Sigmoid colon (tissue), 7 donors: ENCODE measurements around the gene GIMAP7. TPM values are rescaled to one million over a fixed set of nuclear protein-coding genes. Genes with fewer than 3 reads are reported as not detected.

Experiments used
- DNase-seq: peaks from one replicate; pipeline ENCODE4 v3.0.0-alpha.2; 2019
- H3K27ac ChIP-seq, 4 donors: fragments of 200-600 bp; sonication (generic); one replicate each; pipeline ENCODE4 v1.5.1; 2016 to 2019; ENCODE audit warnings: mild to moderate bottlenecking in 1 of 4
- H3K27me3 ChIP-seq, 3 donors: fragments of 200-600 bp; sonication (generic); one replicate each; pipeline ENCODE4 v1.5.1; 2019; ENCODE audit warnings: mild to moderate bottlenecking in 1 of 3
- H3K36me3 ChIP-seq, 4 donors: fragments of 200-600 bp; sonication (generic); one replicate each; pipeline ENCODE4 v1.5.1; 2016 to 2019
- H3K4me1 ChIP-seq, 4 donors: fragments of 200-600 bp; sonication (generic); one replicate each; pipeline ENCODE4 v1.5.1; 2017 to 2019
- H3K4me3 ChIP-seq, 4 donors: fragments of 200-600 bp; sonication (generic); one replicate each; pipeline ENCODE4 v1.5.1; 2017 to 2019; ENCODE audit warnings: mild to moderate bottlenecking in 2 of 4, moderate library complexity in 1 of 4
- H3K9me3 ChIP-seq, 4 donors: fragments of 200-600 bp in 3 of 4; sonication (generic) in 3 of 4; one replicate each; pipeline versions ENCODE4 v1.5.1 to v1.6.1; 2013 to 2019
- CTCF ChIP-seq, 4 experiments: fragments of 450-650 bp in 3 of 4; fragments of 200-600 bp in 1 of 4; IDR thresholded peaks; one replicate each; pipeline ENCODE4 v1.5.1; 2016 to 2019; ENCODE audit warnings: antibody characterized with exemption in 4 of 4, mild to moderate bottlenecking in 3 of 4, moderate library complexity in 2 of 4
- EP300 ChIP-seq, 4 donors: sonication (generic); formaldehyde crosslinking; IDR thresholded peaks; one replicate each; pipeline ENCODE4 v1.6.1; 2017; ENCODE audit warnings: antibody characterized with exemption in 4 of 4
- POLR2A ChIP-seq, 2 donors: fragments of 450-650 bp; IDR thresholded peaks; one replicate each; pipeline ENCODE4 v1.6.1; 2016; ENCODE audit warnings: antibody characterized with exemption in 2 of 2, mild to moderate bottlenecking in 2 of 2, moderate library complexity in 2 of 2
- POLR2AphosphoS5 ChIP-seq, 4 donors: sonication (generic); formaldehyde crosslinking; IDR thresholded peaks; one replicate each; pipeline ENCODE4 v1.6.1; 2017; ENCODE audit warnings: antibody characterized with exemption in 4 of 4
- WGBS, 2 donors: extraction: QIAGEN DNeasy Blood & Tissue Kit; methylation state at CpG; one replicate each; pipeline ENCODE4 v1.1.7; 2013; 5-methylcytosine and 5-hydroxymethylcytosine counted together
- intact Hi-C: fragments of 100-400 bp; cut with DNase I; formaldehyde crosslinking; loops from one replicate; pipeline ENCODE4 v1.15.1; 2023
- polyA plus RNA-seq, 3 donors: library from polyadenylated mRNA; stranded (reverse); fragments of 200-250 nt; gene quantifications; one replicate each; pipeline ENCODE4 v1.2.3, GENCODE V29; 2013
- total RNA-seq, 4 donors: library from RNA; depleted of rRNA; stranded (reverse); fragments of >200 nt; gene quantifications; one replicate each; pipeline ENCODE4 v1.1.0, GENCODE V29; 2016
- donor health status: healthy with polysubstance abuse.
- donor health status: Bipolar disorder and iron deficiency.
- donor health status: healthy.

The GIMAP7 gene
- total and polyA plus RNA-seq, 7 donors, result 8.6 to 42.9 (median 12.6) TPM

- H3K27ac ChIP-seq, result no peak overlapping the region
These were observed 11.1 kb upstream of the GIMAP7 start for GRCh38 chr7:150503581-150503980.

GRCh38 chr7:150507947-150508602 is 6.6 kb upstream of the GIMAP7 start:
- TF ChIP-seq POLR2A (IDR thresholded peaks at IDR 0.05), result no peak
- TF ChIP-seq EP300 (IDR thresholded peaks at IDR 0.05), result no peak
- no peak for TF ChIP-seq CTCF (IDR thresholded peaks at IDR 0.05)
- no peak for TF ChIP-seq POLR2AphosphoS5 (IDR thresholded peaks at IDR 0.05)

More at GRCh38 chr7:150503581-150503980, 11.1 kb upstream of the GIMAP7 start:
- H3K36me3 ChIP-seq, result no peaks in the 10 kb centered on the region
- H3K9me3 ChIP-seq, result no peaks in the 10 kb centered on the region
- no peaks in the 10 kb centered on the region for H3K4me1 ChIP-seq
- intact Hi-C loops, result no loop called here
- TF ChIP-seq POLR2A (IDR thresholded peaks at IDR 0.05) (no peak), CTCF (IDR thresholded peaks at IDR 0.05) (no peak), EP300 (IDR thresholded peaks at IDR 0.05) (no peak), POLR2AphosphoS5 (IDR thresholded peaks at IDR 0.05) (no peak)
- no peak overlapping the region for H3K4me3 ChIP-seq
- DNase-seq, result no peak
- no peaks in the 10 kb centered on the region for H3K27me3 ChIP-seq
- WGBS, 2 donors, result 82 to 92% methylated on average over 3 of the region's 3 CpGs

GRCh38 chr7:150511048-150511447 is 3.6 kb upstream of the GIMAP7 start:
- no peak for DNase-seq
- TF ChIP-seq POLR2AphosphoS5 (IDR thresholded peaks at IDR 0.05) (no peak), POLR2A (IDR thresholded peaks at IDR 0.05) (no peak), EP300 (IDR thresholded peaks at IDR 0.05) (no peak), CTCF (IDR thresholded peaks at IDR 0.05) (no peak)
- no peaks in the 10 kb centered on the region for H3K27me3 ChIP-seq

More at GRCh38 chr7:150507947-150508602, 6.6 kb upstream of the GIMAP7 start:
- Histone ChIP-seq H3K36me3 (no peaks in the 10 kb centered on the region), H3K4me3 (no peak overlapping the region), H3K27ac (no peak overlapping the region), H3K4me1 (no peaks in the 10 kb centered on the region), H3K27me3 (no peaks in the 10 kb centered on the region), H3K9me3 (no peaks in the 10 kb centered on the region)
- DNase-seq, result no peak
- WGBS, 2 donors, result 82 to 84% methylated on average over 4 of the region's 4 CpGs
- intact Hi-C loops, result no loop called here

DNA sequence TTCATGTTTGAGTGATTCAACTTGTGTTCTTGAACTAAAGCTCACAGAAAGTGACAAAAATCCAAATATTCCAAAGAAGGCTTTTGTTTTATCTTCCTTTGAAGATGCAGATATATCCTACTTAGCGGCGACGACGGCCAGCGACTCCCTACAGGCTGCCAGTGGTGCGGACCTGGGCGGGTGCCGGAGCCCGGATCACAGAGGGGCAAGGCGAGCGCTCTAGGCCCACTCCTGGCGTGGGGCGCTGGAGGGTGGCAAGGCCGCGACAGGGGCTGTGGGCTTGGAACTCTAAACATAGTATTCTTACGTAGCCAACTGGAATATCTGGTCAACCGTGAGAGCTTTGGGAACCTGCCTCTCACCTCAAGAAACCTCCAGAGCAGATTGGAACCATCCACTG is 914 bp upstream of the GIMAP7 start:
- Histone ChIP-seq H3K27ac (peak overlapping the region in 3 of 4 donors; percentile 31 to 66 (median 54)), H3K4me3 (no peak overlapping the region)
- intact Hi-C loops, result no loop called here

More at GRCh38 chr7:150511048-150511447, 3.6 kb upstream of the GIMAP7 start:
- WGBS, 2 donors, result 65 to 72% methylated on average over 2 of the region's 2 CpGs
- Histone ChIP-seq H3K27ac (no peak overlapping the region), H3K9me3 (no peaks in the 10 kb centered on the region), H3K4me3 (no peak overlapping the region), H3K4me1 (no peaks in the 10 kb centered on the region), H3K36me3 (no peaks in the 10 kb centered on the region)
- intact Hi-C loops, result no loop called here

More for the DNA sequence above, 914 bp upstream of the GIMAP7 start:
- Histone ChIP-seq H3K4me1 (no peaks in the 10 kb centered on the region), H3K9me3 (no peaks in the 10 kb centered on the region), H3K36me3 (no peaks in the 10 kb centered on the region), H3K27me3 (no peaks in the 10 kb centered on the region)
- DNase-seq, result no peak
- TF ChIP-seq POLR2A (IDR thresholded peaks at IDR 0.05) (no peak), EP300 (IDR thresholded peaks at IDR 0.05) (no peak), CTCF (IDR thresholded peaks at IDR 0.05) (no peak), POLR2AphosphoS5 (IDR thresholded peaks at IDR 0.05) (no peak)
- WGBS, 2 donors, result 97% methylated on average over 17 of the region's 17 CpGs
